HUES64 (cell line): ENCODE results near the gene CORO2B.

ENCODE experiments used
- H3K27ac ChIP-seq: 2 replicates; pipeline ENCODE4 v1.7.0; 2013; ENCODE audit warnings: low read depth, low read length, inconsistent platforms
- H3K27me3 ChIP-seq: 2 replicates; pipeline ENCODE4 v1.6.1; 2013; ENCODE audit warnings: mild to moderate bottlenecking, low read length; ENCODE audit not compliant: insufficient read depth
- H3K36me3 ChIP-seq: 2 replicates; pipeline ENCODE4 v1.6.1; 2013; ENCODE audit warnings: mild to moderate bottlenecking, low read length; ENCODE audit not compliant: insufficient read depth
- H3K4me1 ChIP-seq: 2 replicates; pipeline ENCODE4 v1.6.1; 2013; ENCODE audit warnings: mild to moderate bottlenecking, low read length, moderate library complexity; ENCODE audit not compliant: insufficient read depth
- H3K4me3 ChIP-seq: 2 replicates; pipeline ENCODE4 v1.5.1; 2013; ENCODE audit warnings: mild to moderate bottlenecking, low read length, moderate library complexity
- H3K9ac ChIP-seq: 2 replicates; pipeline ENCODE4 v1.6.1; 2013; ENCODE audit warnings: mild to moderate bottlenecking, low read depth, low read length
- H3K9me3 ChIP-seq: 2 replicates; pipeline ENCODE4 v1.6.1; 2013; ENCODE audit warnings: low read depth, low read length; ENCODE audit not compliant: insufficient read depth
- WGBS: fragments of 150-250, 120-280 bp; methylation state at CpG from one replicate; pipeline ENCODE4 v1.1.7; 2013; ENCODE audit warnings: missing lambda C conversion rate; 5-methylcytosine and 5-hydroxymethylcytosine counted together

Gene CORO2B

DNA sequence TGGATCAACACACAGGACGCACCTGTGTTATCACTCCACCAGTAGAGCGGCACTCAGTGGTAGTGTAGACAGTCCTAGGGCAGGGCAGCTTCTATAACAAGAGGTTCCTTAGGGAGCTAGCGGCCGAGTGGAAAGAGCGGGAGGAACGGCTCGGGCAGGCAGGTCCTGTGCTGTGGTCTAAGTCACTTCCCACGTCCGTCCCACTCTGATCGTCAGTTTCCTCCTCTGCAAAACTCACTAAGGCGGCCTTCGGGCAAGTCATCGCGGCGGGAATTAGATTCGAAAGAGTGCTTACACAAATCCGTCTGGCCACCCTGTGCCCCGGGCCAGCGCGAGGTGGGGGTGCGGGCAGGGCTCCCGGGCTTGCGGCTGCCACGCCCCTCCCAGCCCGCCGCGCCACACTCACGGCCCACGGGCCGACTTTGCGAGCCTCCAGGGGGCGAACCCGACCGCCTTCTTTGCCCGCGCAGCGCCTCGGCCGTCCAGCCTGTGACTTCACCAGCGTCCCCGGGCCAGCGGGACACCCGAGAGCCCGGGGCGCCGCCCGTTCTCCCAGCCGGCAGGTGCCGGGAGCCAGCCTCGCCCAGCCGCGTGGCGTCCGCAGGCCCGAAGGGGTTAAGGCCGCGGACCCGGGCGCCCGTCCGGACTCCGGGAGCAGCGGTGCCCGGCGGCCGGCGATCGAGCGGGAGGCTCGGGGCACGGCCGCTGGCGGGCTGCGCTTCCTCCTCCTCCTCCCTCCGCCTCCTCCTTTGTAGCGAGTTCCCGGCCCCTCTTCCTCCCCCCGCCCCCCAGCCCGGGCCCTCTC, 416 bp upstream of the CORO2B start:
- Histone ChIP-seq H3K36me3 (no peaks in the 10 kb centered on the region), H3K9me3 (no peaks in the 10 kb centered on the region), H3K9ac (peak overlapping the region; percentile 41; the same call in 1 of the 2 replicates), H3K4me1 (peaks cover 17% of the 10 kb centered on the region), H3K4me3 (peak overlapping the region; percentile 61), H3K27me3 (peaks cover 47% of the 10 kb centered on the region), H3K27ac (peak overlapping the region; percentile 62; the same call in 1 of the 2 replicates)
- WGBS, result under 1% methylated on average over 79 of the region's 79 CpGs

- H3K27me3 ChIP-seq, result peaks cover 47% of the 10 kb centered on the region
- H3K9me3 ChIP-seq, result no peaks in the 10 kb centered on the region
- no peak overlapping the region for H3K27ac ChIP-seq
- no peaks in the 10 kb centered on the region for H3K36me3 ChIP-seq
- WGBS, result 76% methylated on average over 11 of the region's 11 CpGs
- H3K4me1 ChIP-seq, result peaks cover 13% of the 10 kb centered on the region
- peak overlapping the region; percentile 58 for H3K4me3 ChIP-seq
- no peak overlapping the region for H3K9ac ChIP-seq
Measured at GRCh38 chr15:68580026-68580882, 1.5 kb downstream of the CORO2B start.

DNA sequence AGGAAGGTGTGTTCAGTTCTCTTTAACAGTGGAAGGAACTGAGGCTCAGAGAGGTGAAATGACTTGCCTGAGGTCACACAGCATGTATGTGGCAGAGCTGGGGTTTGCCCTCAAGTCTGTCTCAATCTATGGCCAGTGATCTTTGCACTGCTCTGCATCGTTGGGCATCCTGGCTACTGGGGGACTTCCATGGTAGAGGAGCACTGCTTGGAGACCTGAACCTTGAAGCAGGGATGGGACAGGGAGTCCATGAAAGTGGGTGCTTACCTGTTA, 2.0 kb downstream of the CORO2B start:
- H3K27ac ChIP-seq, result no peak overlapping the region
- H3K9ac ChIP-seq, result no peak overlapping the region
- WGBS, result 93% methylated on average over 1 of the region's 1 CpG
- no peak overlapping the region for H3K4me3 ChIP-seq
- H3K36me3 ChIP-seq, result no peaks in the 10 kb centered on the region
- H3K9me3 ChIP-seq, result no peaks in the 10 kb centered on the region
- peaks cover 13% of the 10 kb centered on the region for H3K4me1 ChIP-seq
- peaks cover 47% of the 10 kb centered on the region for H3K27me3 ChIP-seq

DNA sequence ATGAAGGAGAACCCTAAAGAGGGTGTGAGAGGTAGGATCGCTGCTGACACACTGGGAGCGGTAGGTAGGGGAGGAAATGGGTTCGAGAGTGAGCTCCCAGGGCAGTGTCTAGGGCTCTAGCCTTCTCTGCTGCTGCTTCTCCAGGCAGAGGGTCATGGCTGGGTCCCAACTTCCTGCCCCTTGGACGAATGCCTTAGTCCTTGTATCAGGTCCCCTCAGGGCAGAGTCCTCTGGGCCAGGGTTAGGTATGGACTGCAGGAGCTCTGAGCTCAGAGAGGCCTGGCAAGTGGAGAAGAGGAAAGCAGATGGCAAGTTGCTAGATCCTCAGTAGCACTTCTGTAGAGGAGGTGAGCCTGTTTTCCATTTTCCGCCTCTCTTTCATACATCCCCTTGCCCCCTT, 2.9 kb downstream of the CORO2B start:
- Histone ChIP-seq H3K4me1 (peaks cover 17% of the 10 kb centered on the region), H3K9me3 (no peaks in the 10 kb centered on the region), H3K27me3 (peaks cover 40% of the 10 kb centered on the region), H3K27ac (no peak overlapping the region), H3K4me3 (no peak overlapping the region), H3K36me3 (no peaks in the 10 kb centered on the region), H3K9ac (no peak overlapping the region)
- WGBS, result 82% methylated on average over 5 of the region's 5 CpGs

- 60% methylated on average over 4 of the region's 4 CpGs for WGBS
- Histone ChIP-seq H3K9me3 (no peaks in the 10 kb centered on the region), H3K4me3 (no peak overlapping the region), H3K27me3 (peaks cover 35% of the 10 kb centered on the region), H3K4me1 (peaks cover 17% of the 10 kb centered on the region; the same call in 1 of the 2 replicates), H3K27ac (no peak overlapping the region), H3K36me3 (no peaks in the 10 kb centered on the region), H3K9ac (no peak overlapping the region)
Measured at GRCh38 chr15:68582236-68582635, 3.4 kb downstream of the CORO2B start.

DNA sequence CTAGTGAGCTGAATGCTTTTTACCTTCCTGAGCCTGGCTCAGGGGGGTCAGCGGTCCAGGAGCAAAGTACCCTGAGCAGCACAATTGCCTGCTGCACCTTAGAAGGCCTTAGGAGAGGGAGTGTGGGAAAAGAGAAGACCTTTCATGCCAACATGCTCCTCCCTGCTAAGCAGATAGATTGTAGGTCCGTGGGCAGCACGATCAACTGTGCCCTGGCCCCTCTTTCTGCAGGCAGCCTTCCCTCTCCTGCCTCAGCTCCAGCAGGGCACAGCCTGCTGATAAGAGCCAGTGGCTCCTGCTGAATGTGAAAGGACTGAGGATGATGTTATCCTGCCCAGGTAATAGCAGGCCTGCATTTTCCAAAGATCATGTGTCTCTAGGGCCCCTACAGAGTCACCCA, 4.1 kb downstream of the CORO2B start:
- 86% methylated on average over 3 of the region's 3 CpGs for WGBS
- Histone ChIP-seq H3K27ac (no peak overlapping the region), H3K9me3 (no peaks in the 10 kb centered on the region)

GRCh38 chr15:68583321-68583720, 4.5 kb downstream of the CORO2B start:
- Histone ChIP-seq H3K27ac (no peak overlapping the region), H3K9ac (no peak overlapping the region), H3K4me1 (peaks cover 11% of the 10 kb centered on the region), H3K4me3 (no peak overlapping the region), H3K36me3 (no peaks in the 10 kb centered on the region), H3K9me3 (no peaks in the 10 kb centered on the region), H3K27me3 (peaks cover 24% of the 10 kb centered on the region)
- 82% methylated on average over 7 of the region's 7 CpGs for WGBS

More for the DNA sequence above, 4.1 kb downstream of the CORO2B start:
- H3K4me3 ChIP-seq, result no peak overlapping the region
- H3K4me1 ChIP-seq, result peaks cover 14% of the 10 kb centered on the region; the same call in 1 of the 2 replicates
- peaks cover 28% of the 10 kb centered on the region for H3K27me3 ChIP-seq
- H3K36me3 ChIP-seq, result no peaks in the 10 kb centered on the region
- no peak overlapping the region for H3K9ac ChIP-seq

- H3K27ac ChIP-seq, result no peak overlapping the region
- H3K36me3 ChIP-seq, result no peaks in the 10 kb centered on the region
- no peak overlapping the region for H3K4me3 ChIP-seq
- no peaks in the 10 kb centered on the region for H3K9me3 ChIP-seq
- peaks cover 12% of the 10 kb centered on the region for H3K4me1 ChIP-seq
- WGBS, result 91% methylated on average over 12 of the region's 12 CpGs
- peaks cover 21% of the 10 kb centered on the region for H3K27me3 ChIP-seq
- no peak overlapping the region for H3K9ac ChIP-seq
Measured at GRCh38 chr15:68583936-68584755, 5.4 kb downstream of the CORO2B start.

DNA sequence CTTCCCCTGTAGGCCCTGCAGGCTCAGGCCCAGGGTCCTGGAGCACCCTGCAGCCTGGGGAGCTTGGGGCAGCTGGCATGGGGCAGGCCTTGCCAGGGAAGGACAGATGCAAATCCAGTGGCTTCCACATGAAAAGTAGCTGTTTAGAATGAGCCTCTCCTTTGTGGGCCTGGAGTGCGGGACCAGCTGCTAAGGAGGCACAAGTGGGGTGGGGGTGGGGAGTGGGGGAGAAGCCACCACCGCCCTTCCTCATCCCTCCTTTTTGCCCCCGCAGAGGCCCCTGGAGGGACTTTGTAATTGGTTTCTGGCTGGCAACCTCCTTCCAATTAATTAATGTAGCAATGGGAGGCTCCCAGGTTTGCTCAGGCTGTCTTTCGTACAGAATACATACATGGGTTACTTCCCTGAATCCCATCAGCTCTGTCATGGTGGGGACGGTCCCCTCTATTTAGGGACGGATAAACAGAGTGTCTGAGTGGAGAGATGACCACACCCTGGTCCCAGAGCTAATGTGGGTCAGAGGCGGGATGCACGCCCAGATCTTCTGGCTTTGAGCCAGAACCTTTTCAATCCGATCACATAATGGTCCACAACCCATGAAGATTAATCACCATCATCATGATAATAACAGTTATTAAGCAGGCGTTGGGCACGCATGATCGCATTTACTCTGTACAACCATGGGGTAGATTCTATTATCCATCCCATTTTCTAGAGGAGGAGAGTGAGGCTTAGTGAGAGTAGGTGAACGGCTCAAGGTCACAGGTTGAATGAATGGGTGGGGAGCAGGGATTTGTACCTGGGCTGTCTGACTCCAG, 6.2 kb downstream of the CORO2B start:
- H3K9ac ChIP-seq, result no peak overlapping the region

GRCh38 chr15:68585574-68586273, 6.9 kb downstream of the CORO2B start:
- Histone ChIP-seq H3K4me1 (peaks cover 24% of the 10 kb centered on the region), H3K27ac (no peak overlapping the region), H3K27me3 (peaks cover 7% of the 10 kb centered on the region), H3K9ac (no peak overlapping the region), H3K9me3 (no peaks in the 10 kb centered on the region), H3K36me3 (no peaks in the 10 kb centered on the region), H3K4me3 (no peak overlapping the region)
- WGBS, result 89% methylated on average over 8 of the region's 8 CpGs

More for the DNA sequence above, 6.2 kb downstream of the CORO2B start:
- no peak overlapping the region for H3K27ac ChIP-seq
- H3K9me3 ChIP-seq, result no peaks in the 10 kb centered on the region
- WGBS, result 87% methylated on average over 11 of the region's 13 CpGs
- no peaks in the 10 kb centered on the region for H3K36me3 ChIP-seq
- peaks cover 20% of the 10 kb centered on the region for H3K4me1 ChIP-seq
- peaks cover 15% of the 10 kb centered on the region for H3K27me3 ChIP-seq
- H3K4me3 ChIP-seq, result no peak overlapping the region
